HepG2 (cell line): ENCODE measurements around the gene DENND2A. TPM values are rescaled to one million over a fixed set of nuclear protein-coding genes. Genes with fewer than 3 reads are reported as not detected.
A peak's percentile ranks its signal among the peaks of the same experiment; 100 is the strongest.

ENCODE experiments used
- ATRX ChIP-seq: sonication (generic); formaldehyde crosslinking; IDR thresholded peaks from 2 replicates; pipeline ENCODE4 v1.4.0; 2020; ENCODE audit warnings: missing genetic modification reagents, borderline replicate concordance
- BCL3 ChIP-seq: sonication (generic); formaldehyde crosslinking; IDR thresholded peaks from 2 replicates; pipeline ENCODE4 v1.5.1; 2020; ENCODE audit warnings: mild to moderate bottlenecking, missing genetic modification reagents, moderate library complexity
- GLI4 ChIP-seq: sonication (generic); formaldehyde crosslinking; IDR thresholded peaks from 2 replicates; pipeline ENCODE4 v1.5.1; 2020; ENCODE audit warnings: missing genetic modification reagents, mild to moderate bottlenecking, moderate library complexity, borderline replicate concordance
- MXD3 ChIP-seq: IDR thresholded peaks from 2 replicates; pipeline ENCODE4 v1.6.1; 2016; ENCODE audit warnings: mild to moderate bottlenecking, missing biosample characterization, missing genetic modification reagents
- POGZ ChIP-seq: sonication (generic); formaldehyde crosslinking; IDR thresholded peaks from 2 replicates; pipeline ENCODE4 v1.4.0; 2020; ENCODE audit warnings: mild to moderate bottlenecking, missing genetic modification reagents
- RBM22 ChIP-seq: fragments of 200-400 bp; formaldehyde crosslinking; optimal IDR thresholded peaks from 2 replicates; pipeline ENCODE3; 2017; ENCODE audit warnings: mild to moderate bottlenecking, low read length, moderate library complexity
- STAT5B ChIP-seq: sonication (generic); formaldehyde crosslinking; IDR thresholded peaks from 2 replicates; pipeline ENCODE4 v1.4.0; 2020; ENCODE audit warnings: missing genetic modification reagents
- WIZ ChIP-seq: sonication (generic); formaldehyde crosslinking; IDR thresholded peaks from 2 replicates; pipeline ENCODE4 v1.5.1; 2020; ENCODE audit warnings: mild to moderate bottlenecking, missing genetic modification reagents
- XRCC5 ChIP-seq: fragments of 200-400 bp; formaldehyde crosslinking; optimal IDR thresholded peaks from 2 replicates; pipeline ENCODE3; 2017; ENCODE audit warnings: mild to moderate bottlenecking, low read length
- ZFP1 ChIP-seq: IDR thresholded peaks from 2 replicates; pipeline ENCODE4 v1.6.1; 2016
- ZMYM4 ChIP-seq: sonication (generic); formaldehyde crosslinking; IDR thresholded peaks from 2 replicates; pipeline ENCODE4 v1.8.1; 2023; ENCODE audit warnings: mild to moderate bottlenecking, missing genetic modification reagents
- ZNF614 ChIP-seq: IDR thresholded peaks from 2 replicates; pipeline ENCODE4 v1.6.1; 2018; ENCODE audit warnings: missing biosample characterization, missing genetic modification reagents, inconsistent platforms, borderline replicate concordance
- ZNF619 ChIP-seq: sonication (generic); formaldehyde crosslinking; IDR thresholded peaks from 2 replicates; pipeline ENCODE4 v1.4.0; 2020; ENCODE audit warnings: mild to moderate bottlenecking, missing genetic modification reagents
- ZNF652 ChIP-seq: IDR thresholded peaks from 2 replicates; pipeline ENCODE4 v1.6.1; 2016; ENCODE audit warnings: low read depth, borderline replicate concordance
- ZNF674 ChIP-seq: sonication (generic); formaldehyde crosslinking; IDR thresholded peaks from 2 replicates; pipeline ENCODE4 v1.5.0; 2020; ENCODE audit warnings: low read depth, mild to moderate bottlenecking, missing genetic modification reagents
- ZNF878 ChIP-seq: sonication (generic); formaldehyde crosslinking; IDR thresholded peaks from 2 replicates; pipeline ENCODE4 v1.8.1; 2023; ENCODE audit warnings: mild to moderate bottlenecking, missing genetic modification reagents, moderate library complexity
- ZZZ3 ChIP-seq: sonication (generic); formaldehyde crosslinking; IDR thresholded peaks from 2 replicates; pipeline ENCODE4 v1.4.0; 2020; ENCODE audit warnings: missing genetic modification reagents, mild to moderate bottlenecking, borderline replicate concordance
- polyA plus RNA-seq, 8 experiments: library from polyadenylated mRNA; depleted of rRNA in 3 of 8; stranded (reverse) in 7 of 8; unstranded in 1 of 8; fragments of >200 nt; fragmentation: Illumina TruSeq in 4 of 8; extraction: Trizol in 4 of 8; gene quantifications; 2 replicates each; pipeline versions ENCODE4 v1.2.1 to v1.2.3, GENCODE V29; 2011 to 2016; ENCODE audit warnings: low read depth in 4 of 8, missing spikeins in 1 of 8, mixed read lengths in 1 of 8; ENCODE audit not compliant: insufficient read depth in 1 of 8
- total RNA-seq, 5 experiments: library from RNA; depleted of rRNA; stranded (reverse); fragments of >200 nt; fragmentation: Illumina TruSeq; extraction: Trizol; gene quantifications; 2 replicates each; pipeline ENCODE4 v1.2.3, GENCODE V29; 2016; ENCODE audit warnings: low read depth in 1 of 5
- TF ChIP-seq, protein P1 (sequence below): IDR thresholded peaks from 2 replicates; pipeline ENCODE4 v1.6.1; 2016; ENCODE audit warnings: missing compliant biosample characterization, missing genetic modification reagents, borderline replicate concordance
- TF ChIP-seq, protein P2 (sequence below): sonication (generic); formaldehyde crosslinking; IDR thresholded peaks from 2 replicates; pipeline ENCODE4 v1.8.0; 2022; ENCODE audit warnings: mild to moderate bottlenecking, missing genetic modification reagents

DENND2A gene
- total and polyA plus RNA-seq, 2 of the 13 experiments (the other 11 are each of a cell fraction or from before 2014, with no cell fraction given): not detected

DNA sequence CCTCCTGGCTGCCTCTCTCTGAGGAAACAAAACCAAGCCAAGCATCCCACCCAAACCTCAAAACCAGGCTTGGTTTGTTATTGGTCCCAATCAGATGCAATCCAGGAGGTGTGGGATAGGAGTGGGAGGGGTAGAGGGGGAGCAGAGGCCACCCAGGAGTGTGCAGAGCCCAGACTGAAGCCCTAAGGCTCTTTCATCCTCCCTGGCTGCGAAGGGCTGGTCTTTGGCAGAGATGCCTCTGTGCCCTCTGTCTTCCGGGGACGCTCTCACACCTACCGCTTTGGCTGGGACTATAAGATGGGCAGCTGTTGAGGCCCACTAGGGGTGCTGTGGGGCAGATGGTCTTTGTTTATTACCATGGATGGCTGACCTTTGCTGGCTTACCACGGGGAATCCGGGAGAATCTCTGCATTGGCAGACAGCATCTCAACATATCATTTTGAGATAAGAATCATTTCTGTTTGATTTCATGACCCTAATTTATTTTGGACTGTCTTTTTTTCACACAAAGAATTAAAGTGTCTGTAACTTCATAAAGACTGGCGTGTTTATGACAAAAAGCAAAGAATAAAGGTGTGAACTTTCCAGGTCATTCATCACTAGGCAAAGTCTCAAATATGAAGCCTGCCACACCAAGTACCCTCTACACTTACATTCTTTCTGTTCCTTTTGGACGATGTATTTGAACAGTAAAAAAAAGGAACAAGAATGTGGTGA, 6.5 kb upstream of the DENND2A start (continued):
- TF ChIP-seq, protein P1, sequence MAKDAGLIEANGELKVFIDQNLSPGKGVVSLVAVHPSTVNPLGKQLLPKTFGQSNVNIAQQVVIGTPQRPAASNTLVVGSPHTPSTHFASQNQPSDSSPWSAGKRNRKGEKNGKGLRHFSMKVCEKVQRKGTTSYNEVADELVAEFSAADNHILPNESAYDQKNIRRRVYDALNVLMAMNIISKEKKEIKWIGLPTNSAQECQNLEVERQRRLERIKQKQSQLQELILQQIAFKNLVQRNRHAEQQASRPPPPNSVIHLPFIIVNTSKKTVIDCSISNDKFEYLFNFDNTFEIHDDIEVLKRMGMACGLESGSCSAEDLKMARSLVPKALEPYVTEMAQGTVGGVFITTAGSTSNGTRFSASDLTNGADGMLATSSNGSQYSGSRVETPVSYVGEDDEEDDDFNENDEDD: no peak
- TF ChIP-seq, protein P2, sequence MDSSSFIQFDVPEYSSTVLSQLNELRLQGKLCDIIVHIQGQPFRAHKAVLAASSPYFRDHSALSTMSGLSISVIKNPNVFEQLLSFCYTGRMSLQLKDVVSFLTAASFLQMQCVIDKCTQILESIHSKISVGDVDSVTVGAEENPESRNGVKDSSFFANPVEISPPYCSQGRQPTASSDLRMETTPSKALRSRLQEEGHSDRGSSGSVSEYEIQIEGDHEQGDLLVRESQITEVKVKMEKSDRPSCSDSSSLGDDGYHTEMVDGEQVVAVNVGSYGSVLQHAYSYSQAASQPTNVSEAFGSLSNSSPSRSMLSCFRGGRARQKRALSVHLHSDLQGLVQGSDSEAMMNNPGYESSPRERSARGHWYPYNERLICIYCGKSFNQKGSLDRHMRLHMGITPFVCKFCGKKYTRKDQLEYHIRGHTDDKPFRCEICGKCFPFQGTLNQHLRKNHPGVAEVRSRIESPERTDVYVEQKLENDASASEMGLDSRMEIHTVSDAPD (CRISPR knock-in tag): no peak
- TF ChIP-seq MXD3 (CRISPR knock-in tag) (no peak), BCL3 (CRISPR knock-in tag) (no peak), XRCC5 (peak; percentile 48), ZFP1 (CRISPR knock-in tag) (no peak), ZNF878 (CRISPR knock-in tag) (no peak), ZNF619 (CRISPR knock-in tag) (no peak), ATRX (CRISPR knock-in tag) (no peak), GLI4 (CRISPR knock-in tag) (no peak), RBM22 (no peak), ZNF614 (no peak), STAT5B (CRISPR knock-in tag) (no peak), ZMYM4 (CRISPR knock-in tag) (no peak), ZNF674 (CRISPR knock-in tag) (no peak), POGZ (CRISPR knock-in tag) (no peak), WIZ (CRISPR knock-in tag) (no peak), ZZZ3 (CRISPR knock-in tag) (no peak), ZNF652 (no peak)
